ENCODE results near the gene DIP2A. TPM values are rescaled to one million over a fixed set of nuclear protein-coding genes. Genes with fewer than 3 reads are reported as not detected.

Gene DIP2A
- total RNA-seq, 1 experiment from 2014 or later: 39.9 TPM

DNA sequence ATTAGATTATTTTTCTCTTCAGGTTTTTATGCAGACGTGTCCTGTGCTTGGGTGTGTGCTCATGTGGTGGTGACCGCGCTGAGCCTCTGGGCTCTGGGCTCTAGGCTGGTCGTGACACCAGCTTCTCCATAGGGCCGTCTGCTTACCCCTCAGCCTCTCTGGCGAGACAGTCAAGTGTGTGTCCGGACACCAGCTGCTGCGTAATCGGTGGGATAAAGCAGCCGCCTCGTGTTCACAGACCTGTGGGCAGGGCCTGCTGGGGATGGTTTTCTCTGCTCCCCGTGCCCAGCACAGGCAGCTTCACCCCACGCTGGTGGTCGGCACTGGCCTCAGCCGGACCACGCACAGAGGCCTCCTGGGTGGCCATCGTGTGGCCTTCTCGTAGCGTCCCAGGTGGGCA is 33.6 kb upstream of the DIP2A start:
- no peak overlapping the region for H2AFZ ChIP-seq
- no peaks in the 10 kb centered on the region for H3K79me2 ChIP-seq (ENCODE audit: low read depth)
- H3K27me3 ChIP-seq (ENCODE audit: insufficient read depth, low read depth): no peaks in the 10 kb centered on the region
- TF ChIP-seq EZH2 (IDR thresholded peaks at IDR 0.05; ENCODE audit: low read depth): no peak
- TF ChIP-seq, protein P1, sequence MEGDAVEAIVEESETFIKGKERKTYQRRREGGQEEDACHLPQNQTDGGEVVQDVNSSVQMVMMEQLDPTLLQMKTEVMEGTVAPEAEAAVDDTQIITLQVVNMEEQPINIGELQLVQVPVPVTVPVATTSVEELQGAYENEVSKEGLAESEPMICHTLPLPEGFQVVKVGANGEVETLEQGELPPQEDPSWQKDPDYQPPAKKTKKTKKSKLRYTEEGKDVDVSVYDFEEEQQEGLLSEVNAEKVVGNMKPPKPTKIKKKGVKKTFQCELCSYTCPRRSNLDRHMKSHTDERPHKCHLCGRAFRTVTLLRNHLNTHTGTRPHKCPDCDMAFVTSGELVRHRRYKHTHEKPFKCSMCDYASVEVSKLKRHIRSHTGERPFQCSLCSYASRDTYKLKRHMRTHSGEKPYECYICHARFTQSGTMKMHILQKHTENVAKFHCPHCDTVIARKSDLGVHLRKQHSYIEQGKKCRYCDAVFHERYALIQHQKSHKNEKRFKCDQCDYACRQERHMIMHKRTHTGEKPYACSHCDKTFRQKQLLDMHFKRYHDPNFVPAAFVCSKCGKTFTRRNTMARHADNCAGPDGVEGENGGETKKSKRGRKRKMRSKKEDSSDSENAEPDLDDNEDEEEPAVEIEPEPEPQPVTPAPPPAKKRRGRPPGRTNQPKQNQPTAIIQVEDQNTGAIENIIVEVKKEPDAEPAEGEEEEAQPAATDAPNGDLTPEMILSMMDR (conservative IDR thresholded peaks at IDR 0.05): no peak
- no peak overlapping the region for H3K4me3 ChIP-seq
- ChIA-PET POLR2A (ENCODE audit: unreplicated experiment) (no interaction called here), CTCF (no interaction called here)
- no peaks in the 10 kb centered on the region for H3K36me3 ChIP-seq (ENCODE audit: low read depth)
- DNase-seq: no peak
- H3F3A ChIP-seq (ENCODE audit: insufficient read depth, low read depth): no peaks in the 10 kb centered on the region
- H3K4me1 ChIP-seq (replicated peaks; ENCODE audit: insufficient read depth): no peaks in the 10 kb centered on the region
- H4K20me1 ChIP-seq (ENCODE audit: insufficient read depth): no peaks in the 10 kb centered on the region
- H3K27ac ChIP-seq: no peak overlapping the region
- H3K9me3 ChIP-seq (ENCODE audit: insufficient read depth, low read depth): no peaks in the 10 kb centered on the region
- no peak overlapping the region for H3K4me2 ChIP-seq
- intact Hi-C loops (cut with micrococcal nuclease; ENCODE audit: unreplicated experiment): no loop called here
- BruUV-seq (replicated peaks): no TSS peak
- no peaks in the 10 kb centered on the region for H3K9me2 ChIP-seq (ENCODE audit: insufficient read depth)

DNA sequence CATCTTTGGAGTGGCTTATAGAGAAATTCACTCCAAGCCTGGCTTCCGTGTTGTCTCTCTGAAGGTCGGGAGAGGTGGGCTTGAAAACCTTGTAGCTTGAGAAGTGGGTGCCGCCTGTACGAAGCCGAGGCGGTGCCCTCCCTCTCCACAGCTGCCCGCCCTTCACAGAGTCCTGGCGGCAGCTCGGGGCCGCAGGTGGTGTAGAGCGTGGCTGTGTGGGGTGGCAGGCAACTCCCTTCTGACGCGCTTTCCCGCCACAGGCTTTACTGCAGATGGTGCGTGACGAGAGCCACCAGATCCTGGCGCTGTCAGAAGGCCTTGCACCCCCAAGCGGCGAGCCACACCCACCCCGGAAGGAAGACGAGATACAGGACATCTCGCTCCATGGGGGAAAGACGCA is 33.1 kb upstream of the DIP2A start:
- no peak for DNase-seq
- H3K79me2 ChIP-seq (ENCODE audit: low read depth): no peaks in the 10 kb centered on the region
- H3K9me3 ChIP-seq (ENCODE audit: insufficient read depth, low read depth): no peaks in the 10 kb centered on the region
- no peaks in the 10 kb centered on the region for H3K27me3 ChIP-seq (ENCODE audit: insufficient read depth, low read depth)
- no peaks in the 10 kb centered on the region for H3K4me1 ChIP-seq (replicated peaks; ENCODE audit: insufficient read depth)
- H3K4me2 ChIP-seq: no peak overlapping the region
- H3K4me3 ChIP-seq: no peak overlapping the region
- H3K9me2 ChIP-seq (ENCODE audit: insufficient read depth): no peaks in the 10 kb centered on the region
- no peak overlapping the region for H3K27ac ChIP-seq
- H3K36me3 ChIP-seq (ENCODE audit: low read depth): no peaks in the 10 kb centered on the region
- CTCF ChIA-PET: no interaction called here
- TF ChIP-seq, protein P1 (conservative IDR thresholded peaks at IDR 0.05): no peak
- no peak for TF ChIP-seq EZH2 (IDR thresholded peaks at IDR 0.05; ENCODE audit: low read depth)
- no peaks in the 10 kb centered on the region for H4K20me1 ChIP-seq (ENCODE audit: insufficient read depth)
- POLR2A ChIA-PET (ENCODE audit: unreplicated experiment): interaction anchor here (0.7 kb wide), 1 partner anchor 159 kb away, joined by 5 read pairs; no protein-coding TSS in a partner anchor
- no TSS peak for BruUV-seq (replicated peaks)
- intact Hi-C loops (cut with micrococcal nuclease; ENCODE audit: unreplicated experiment): no loop called here
- H2AFZ ChIP-seq: no peak overlapping the region
- H3F3A ChIP-seq (ENCODE audit: insufficient read depth, low read depth): no peaks in the 10 kb centered on the region

DNA sequence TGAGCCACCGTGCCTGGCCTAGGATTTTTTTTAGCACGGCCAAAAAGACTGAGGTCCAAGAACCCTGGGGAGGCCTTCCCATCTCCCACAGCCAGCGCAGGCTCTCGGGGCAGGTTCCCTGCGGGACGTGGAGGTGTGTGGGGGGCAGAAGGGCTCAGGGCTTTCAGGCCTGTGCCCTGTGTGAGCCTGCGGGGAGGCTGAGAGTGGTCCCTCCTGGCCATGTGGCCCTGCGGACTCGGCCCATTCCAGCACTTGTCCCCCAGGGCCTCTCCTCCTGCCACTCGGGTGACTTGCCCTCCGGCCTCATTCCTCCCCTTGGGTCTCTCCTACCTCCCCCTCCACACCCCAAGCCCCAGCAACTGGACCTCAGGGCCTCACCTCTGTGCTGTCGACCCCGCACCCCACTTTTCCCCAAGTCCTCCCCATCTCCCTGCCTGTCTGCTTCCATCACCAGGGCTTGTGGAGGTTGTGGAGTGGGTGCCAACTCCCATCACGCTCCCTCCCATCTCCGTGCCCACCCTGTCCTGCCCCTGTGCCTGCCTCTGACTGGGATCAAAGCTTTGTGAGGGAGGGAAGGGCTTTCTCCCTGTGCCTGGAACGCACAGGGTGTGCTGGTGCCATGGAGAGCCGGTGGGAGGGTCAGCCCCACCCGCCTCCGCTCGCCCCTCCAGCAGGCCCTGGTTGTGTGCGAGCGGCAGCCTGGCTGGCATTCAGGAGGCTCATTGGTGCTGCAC is 32.2 kb upstream of the DIP2A start:
- Histone ChIP-seq H3K9me2 (ENCODE audit: insufficient read depth) (no peaks in the 10 kb centered on the region), H4K20me1 (ENCODE audit: insufficient read depth) (no peaks in the 10 kb centered on the region), H3K9me3 (ENCODE audit: insufficient read depth, low read depth) (no peaks in the 10 kb centered on the region), H3F3A (ENCODE audit: insufficient read depth, low read depth) (no peaks in the 10 kb centered on the region), H2AFZ (no peak overlapping the region), H3K27ac (no peak overlapping the region), H3K79me2 (ENCODE audit: low read depth) (no peaks in the 10 kb centered on the region), H3K4me2 (no peak overlapping the region), H3K27me3 (ENCODE audit: insufficient read depth, low read depth) (no peaks in the 10 kb centered on the region), H3K36me3 (ENCODE audit: low read depth) (no peaks in the 10 kb centered on the region), H3K4me1 (replicated peaks; ENCODE audit: insufficient read depth) (no peaks in the 10 kb centered on the region), H3K4me3 (no peak overlapping the region)
- POLR2A ChIA-PET (ENCODE audit: unreplicated experiment): interaction anchor here (0.7 kb wide), 1 partner anchor 158 kb away, joined by 5 read pairs; no protein-coding TSS in a partner anchor
- TF ChIP-seq, protein P1 (conservative IDR thresholded peaks at IDR 0.05): no peak
- no peak for TF ChIP-seq EZH2 (IDR thresholded peaks at IDR 0.05; ENCODE audit: low read depth)
- BruUV-seq (replicated peaks): no TSS peak
- DNase-seq: no peak
- CTCF ChIA-PET: no interaction called here
- intact Hi-C loops (cut with micrococcal nuclease; ENCODE audit: unreplicated experiment): no loop called here
